GM19395 (cell line): ENCODE data around the gene CYB5R4.
"Not testable (repeated sequence)": the region's sequence is repeated elsewhere in the genome, so short reads cannot be mapped to it uniquely, and the experiment has no call there.

Experiments
- ATAC-seq: cut with Tn5 transposase; IDR thresholded peaks from one replicate; pipeline ENCODE4 v1.9.1; 2021; ENCODE audit warnings: mild to moderate bottlenecking, moderate library complexity; ENCODE audit not compliant: unreplicated experiment

CYB5R4 gene

GRCh38 chr6:83860782-83861495, 1.4 kb downstream of the CYB5R4 start:
- ATAC-seq = no peak

GRCh38 chr6:83862776-83863471, 3.4 kb downstream of the CYB5R4 start:
- ATAC-seq = no peak

GRCh38 chr6:83867043-83867442, 7.6 kb downstream of the CYB5R4 start:
- no peak for ATAC-seq

GRCh38 chr6:83867527-83868161, 8.2 kb downstream of the CYB5R4 start:
- ATAC-seq = no peak

- no peak for ATAC-seq
Measured at GRCh38 chr6:83868639-83869038, 9.2 kb downstream of the CYB5R4 start.

GRCh38 chr6:83870649-83871048, 11.2 kb downstream of the CYB5R4 start:
- ATAC-seq = no peak

GRCh38 chr6:83872386-83873118, 13.1 kb downstream of the CYB5R4 start:
- ATAC-seq = no peak

GRCh38 chr6:83873869-83874268, 14.4 kb downstream of the CYB5R4 start:
- no peak for ATAC-seq

GRCh38 chr6:83875843-83876242, 16.4 kb downstream of the CYB5R4 start:
- ATAC-seq = no peak

GRCh38 chr6:83878902-83879644, 19.6 kb downstream of the CYB5R4 start:
- no peak for ATAC-seq

GRCh38 chr6:83879746-83880145, 20.3 kb downstream of the CYB5R4 start:
- no peak for ATAC-seq

- no peak for ATAC-seq
Measured at GRCh38 chr6:83883240-83883639, 23.8 kb downstream of the CYB5R4 start.

GRCh38 chr6:83884523-83884922, 25.0 kb downstream of the CYB5R4 start:
- ATAC-seq = peak; percentile 92

- ATAC-seq = no peak
Measured at GRCh38 chr6:83885984-83886383, 26.5 kb downstream of the CYB5R4 start.

GRCh38 chr6:83889621-83890020, 30.1 kb downstream of the CYB5R4 start:
- no peak for ATAC-seq

GRCh38 chr6:83890520-83890919, 31.0 kb downstream of the CYB5R4 start:
- no peak for ATAC-seq

- no peak for ATAC-seq
Measured at GRCh38 chr6:83891586-83891985, 32.1 kb downstream of the CYB5R4 start.

- no peak for ATAC-seq
Measured at GRCh38 chr6:83893024-83893423, 33.5 kb downstream of the CYB5R4 start.

- not testable (repeated sequence) for ATAC-seq
Measured at GRCh38 chr6:83897094-83897493, 37.6 kb downstream of the CYB5R4 start.

GRCh38 chr6:83901624-83902023, 42.1 kb downstream of the CYB5R4 start:
- ATAC-seq = no peak

- no peak for ATAC-seq
Measured at GRCh38 chr6:83904395-83904794, 44.9 kb downstream of the CYB5R4 start.
